ENCODE data around the gene TMEM154.

TMEM154 gene

DNA sequence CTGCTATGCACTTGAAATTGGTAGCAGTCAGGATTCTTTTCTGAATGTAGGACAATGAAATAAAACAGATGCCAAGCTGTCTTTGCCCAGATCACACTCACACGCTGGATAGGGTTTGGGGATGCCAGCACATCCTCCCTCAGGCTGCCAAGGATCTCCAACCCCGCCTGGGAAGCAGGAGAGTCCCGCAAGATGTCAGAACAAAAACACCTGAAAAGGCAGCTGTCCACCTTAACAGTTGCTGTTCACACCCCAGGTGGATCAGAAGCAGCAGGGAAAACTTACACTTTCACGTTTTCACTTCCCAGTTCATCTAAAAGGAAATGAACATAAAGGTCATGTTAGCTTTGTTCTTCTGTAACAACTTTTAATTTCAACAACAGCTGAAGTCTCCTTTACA, 35.7 kb downstream of the TMEM154 start:
- CTCF ChIA-PET = interaction anchor here (1.1 to 16.6 kb wide), 8 partner anchors 9 to 236 kb away, joined by 3 to 348 read pairs (median 6); no protein-coding TSS in a partner anchor

DNA sequence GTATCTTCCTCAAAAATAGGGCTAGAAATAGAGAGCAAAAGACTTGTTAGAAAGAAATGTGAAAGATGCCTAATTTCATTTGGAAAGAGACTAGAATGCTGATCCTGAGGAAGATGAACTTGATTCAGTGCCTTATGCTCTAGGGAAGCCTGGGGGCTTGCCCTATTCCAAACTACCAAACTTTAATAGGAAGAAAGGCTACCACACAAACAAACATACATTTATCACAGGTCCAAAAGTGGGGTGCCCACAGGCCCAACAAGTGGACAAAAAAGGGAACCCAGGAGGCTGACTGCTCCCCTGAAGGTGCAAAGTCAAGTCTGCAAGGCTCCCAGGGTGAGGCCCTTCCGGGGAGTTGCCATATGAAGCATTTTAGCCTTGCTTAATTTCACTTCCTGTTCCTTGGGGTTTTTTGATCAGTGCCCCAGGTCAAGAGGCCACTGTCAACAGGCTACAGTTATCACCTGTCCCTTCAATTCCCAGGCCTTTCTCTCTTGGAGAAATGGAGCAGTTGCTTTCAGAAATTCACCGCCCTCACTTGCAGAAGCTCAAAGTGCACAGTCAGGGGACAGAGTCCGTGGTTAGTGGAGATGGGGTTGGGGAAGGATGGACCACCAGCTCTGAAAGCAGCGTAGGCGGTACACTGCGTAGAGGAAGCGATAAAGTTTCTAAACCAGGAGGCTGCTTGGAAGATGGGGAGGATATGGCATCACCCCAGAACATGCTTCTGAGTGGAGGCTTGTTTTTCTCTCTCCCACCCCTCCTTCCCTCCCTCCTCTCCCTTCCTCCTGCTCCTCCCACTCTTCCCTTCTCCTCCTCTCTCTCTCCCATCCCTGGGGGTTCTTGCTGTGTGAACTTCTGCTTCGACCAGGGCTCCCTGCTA, 36.4 kb downstream of the TMEM154 start:
- TF ChIP-seq, protein P1, sequence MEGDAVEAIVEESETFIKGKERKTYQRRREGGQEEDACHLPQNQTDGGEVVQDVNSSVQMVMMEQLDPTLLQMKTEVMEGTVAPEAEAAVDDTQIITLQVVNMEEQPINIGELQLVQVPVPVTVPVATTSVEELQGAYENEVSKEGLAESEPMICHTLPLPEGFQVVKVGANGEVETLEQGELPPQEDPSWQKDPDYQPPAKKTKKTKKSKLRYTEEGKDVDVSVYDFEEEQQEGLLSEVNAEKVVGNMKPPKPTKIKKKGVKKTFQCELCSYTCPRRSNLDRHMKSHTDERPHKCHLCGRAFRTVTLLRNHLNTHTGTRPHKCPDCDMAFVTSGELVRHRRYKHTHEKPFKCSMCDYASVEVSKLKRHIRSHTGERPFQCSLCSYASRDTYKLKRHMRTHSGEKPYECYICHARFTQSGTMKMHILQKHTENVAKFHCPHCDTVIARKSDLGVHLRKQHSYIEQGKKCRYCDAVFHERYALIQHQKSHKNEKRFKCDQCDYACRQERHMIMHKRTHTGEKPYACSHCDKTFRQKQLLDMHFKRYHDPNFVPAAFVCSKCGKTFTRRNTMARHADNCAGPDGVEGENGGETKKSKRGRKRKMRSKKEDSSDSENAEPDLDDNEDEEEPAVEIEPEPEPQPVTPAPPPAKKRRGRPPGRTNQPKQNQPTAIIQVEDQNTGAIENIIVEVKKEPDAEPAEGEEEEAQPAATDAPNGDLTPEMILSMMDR (IDR thresholded peaks at IDR 0.05; ENCODE audit: insufficient read depth, low read length, missing control alignments) = no peak
- DNase-seq (ENCODE audit: low read depth, low spot score) = no peak
- CTCF ChIA-PET = interaction anchor here (0.9 to 16.6 kb wide), 10 partner anchors 10 to 235 kb away, joined by 3 to 348 read pairs (median 4); no protein-coding TSS in a partner anchor
- POLR2A ChIA-PET = no interaction called here
- no peak overlapping the region for H3K4me3 ChIP-seq (ENCODE audit: low read depth, low read length)

More for the DNA sequence above, 35.7 kb downstream of the TMEM154 start:
- TF ChIP-seq, protein P1 (IDR thresholded peaks at IDR 0.05; ENCODE audit: insufficient read depth, low read length, missing control alignments) = no peak
- H3K4me3 ChIP-seq (ENCODE audit: low read depth, low read length) = no peak overlapping the region
- no peak for DNase-seq (ENCODE audit: low read depth, low spot score)
- POLR2A ChIA-PET = no interaction called here

DNA sequence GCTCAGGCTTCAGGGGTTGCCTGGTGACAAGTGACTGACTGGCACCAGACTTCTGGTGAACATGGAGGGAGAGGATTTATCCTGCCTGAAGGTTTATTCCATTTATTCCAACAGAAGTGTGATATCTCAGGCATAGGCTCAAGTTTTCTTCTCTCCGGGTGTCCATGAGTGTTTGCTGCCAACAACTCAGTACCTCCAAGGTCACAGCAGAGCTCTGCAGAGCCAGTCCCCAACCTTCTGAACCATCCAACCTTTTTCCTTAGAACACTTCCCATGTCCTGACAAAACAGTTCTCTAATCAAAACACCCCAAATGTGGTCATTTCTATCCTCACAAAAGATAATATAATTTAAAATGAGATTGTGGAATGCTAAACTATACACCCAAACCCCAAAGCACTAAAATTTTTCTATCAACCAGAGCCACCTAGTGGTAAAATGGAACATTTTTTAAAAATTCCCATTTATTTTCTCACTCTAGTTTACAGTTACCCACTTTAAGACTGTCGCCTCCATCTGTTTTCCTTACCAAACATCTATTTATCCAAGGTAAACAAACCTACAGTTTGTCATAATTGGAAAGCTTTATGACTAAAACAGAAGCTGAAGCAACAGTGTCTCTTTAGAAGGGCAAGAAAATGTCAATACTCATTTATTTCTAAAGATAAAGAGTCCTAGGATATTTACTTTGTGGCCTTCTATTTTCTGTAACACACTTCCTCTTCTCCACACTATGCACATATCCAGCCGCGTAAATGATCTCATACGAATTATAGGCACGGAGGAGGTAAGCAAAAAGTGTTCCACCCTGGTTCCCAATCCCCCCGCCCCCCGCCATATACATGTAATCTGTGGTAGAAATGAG, 39.5 kb downstream of the TMEM154 start:
- TF ChIP-seq, protein P1 (IDR thresholded peaks at IDR 0.05; ENCODE audit: insufficient read depth, low read length, missing control alignments) = no peak
- ChIA-PET CTCF (interaction anchor here (0.6 to 16.6 kb wide), 43 partner anchors 8 to 488 kb away, joined by 3 to 348 read pairs (median 4); no protein-coding TSS in a partner anchor), POLR2A (no interaction called here)
- DNase-seq (ENCODE audit: low read depth, low spot score) = no peak
- H3K4me3 ChIP-seq (ENCODE audit: low read depth, low read length) = no peak overlapping the region

DNA sequence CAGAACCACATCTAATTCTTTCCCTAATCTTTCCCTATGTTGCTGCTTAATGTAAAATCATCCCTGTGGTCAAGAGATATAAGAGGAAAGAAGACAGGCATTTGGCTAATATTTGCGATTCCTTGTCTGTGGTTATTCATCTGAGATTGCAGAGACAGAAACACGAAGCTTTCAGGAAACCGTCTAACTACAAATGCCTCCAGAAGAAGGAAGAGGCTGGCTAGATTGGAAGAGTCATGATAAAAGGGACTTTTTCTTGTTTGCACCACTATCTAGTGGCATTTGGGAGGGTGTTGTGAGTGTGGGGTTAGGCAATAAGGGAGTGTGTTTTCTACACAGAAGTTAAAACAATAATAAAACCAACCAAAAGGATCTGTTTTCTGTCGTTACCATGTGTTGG, 43.9 kb downstream of the TMEM154 start:
- ChIA-PET POLR2A (no interaction called here), CTCF (interaction anchor here (1.0 to 16.6 kb wide), 4 partner anchors 10 to 180 kb away, joined by 3 to 348 read pairs (median 10); no protein-coding TSS in a partner anchor)
- no peak for DNase-seq (ENCODE audit: low read depth, low spot score)
- TF ChIP-seq, protein P1 (IDR thresholded peaks at IDR 0.05; ENCODE audit: insufficient read depth, low read length, missing control alignments) = no peak
- no peak overlapping the region for H3K4me3 ChIP-seq (ENCODE audit: low read depth, low read length)

DNA sequence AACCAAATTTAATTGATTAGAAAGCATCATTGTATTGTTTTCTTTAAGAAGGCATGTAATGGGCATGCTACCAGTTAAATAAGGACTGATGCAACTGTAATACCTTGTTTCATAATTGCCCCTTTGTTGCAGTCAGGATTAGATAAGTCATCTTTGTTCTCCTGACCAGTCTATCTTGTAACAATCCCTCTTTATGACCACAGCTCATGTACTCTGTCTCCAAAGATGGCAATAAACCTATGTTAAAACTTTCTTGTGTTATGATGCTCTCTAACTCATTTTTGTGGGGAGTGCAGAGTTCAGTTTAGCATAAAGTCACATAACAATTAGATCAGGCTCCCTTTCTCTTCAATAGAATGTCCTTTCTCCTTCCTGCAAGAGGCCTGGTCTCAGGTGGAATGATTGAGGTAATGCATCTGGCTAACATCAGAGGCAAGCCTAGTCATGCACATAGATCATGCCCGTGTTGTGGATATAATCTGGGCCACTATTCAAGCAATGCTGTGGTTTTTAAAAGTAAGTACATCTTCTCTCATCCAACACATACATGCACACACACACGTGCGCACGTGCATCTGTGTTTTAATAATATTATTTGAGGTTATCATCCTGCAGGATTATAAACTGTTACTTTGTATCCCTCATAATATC, 45.6 kb downstream of the TMEM154 start:
- H3K4me3 ChIP-seq (ENCODE audit: low read depth, low read length) = no peak overlapping the region
- DNase-seq (ENCODE audit: low read depth, low spot score) = no peak
- ChIA-PET POLR2A (no interaction called here), CTCF (interaction anchor here (0.7 to 16.6 kb wide), 3 partner anchors 125 to 179 kb away, joined by 3 to 348 read pairs (median 17); no protein-coding TSS in a partner anchor)
- TF ChIP-seq, protein P1 (IDR thresholded peaks at IDR 0.05; ENCODE audit: insufficient read depth, low read length, missing control alignments) = no peak

Measured in AG04449 (cell line).